Ascending aorta (tissue), 2 donors: ENCODE data around the gene TUBB4A. TPM values are rescaled to one million over a fixed set of nuclear protein-coding genes. Genes with fewer than 3 reads are reported as not detected.

Experiments
- DNase-seq, 2 donors: peaks; one replicate each; pipeline ENCODE4 v3.0.0-alpha.2; 2019; ENCODE audit warnings: low spot score in 2 of 2
- H3K27ac ChIP-seq, 2 donors: fragments of 200-600 bp; sonication (generic); one replicate each; pipeline ENCODE4 v1.5.1; 2016 to 2017; ENCODE audit warnings: mild to moderate bottlenecking in 1 of 2
- H3K27me3 ChIP-seq: fragments of 200-600 bp; sonication (generic); one replicate; pipeline ENCODE4 v1.5.1; 2017
- H3K36me3 ChIP-seq, 2 donors: fragments of 200-600 bp; sonication (generic); one replicate each; pipeline ENCODE4 v1.5.1; 2016
- H3K4me1 ChIP-seq, 2 donors: fragments of 200-600 bp; sonication (generic); one replicate each; pipeline ENCODE4 v1.5.1; 2016 to 2017; ENCODE audit warnings: mild to moderate bottlenecking in 1 of 2
- H3K4me3 ChIP-seq, 2 donors: fragments of 200-600 bp; sonication (generic); one replicate each; pipeline ENCODE4 v1.5.1; 2016 to 2017; ENCODE audit warnings: mild to moderate bottlenecking in 1 of 2
- H3K9me3 ChIP-seq, 2 donors: fragments of 200-600 bp; sonication (generic); one replicate each; pipeline ENCODE4 v1.5.1; 2016
- CTCF ChIP-seq, 3 experiments: fragments of 200-600 bp in 2 of 3; fragments of 450-650 bp in 1 of 3; sonication (generic) in 2 of 3; IDR thresholded peaks; one replicate each; pipeline ENCODE4 v1.5.1; 2016 to 2019; ENCODE audit warnings: antibody characterized with exemption in 3 of 3, mild to moderate bottlenecking in 1 of 3, moderate library complexity in 1 of 3
- intact Hi-C: fragments of 100-400 bp; cut with DNase I; formaldehyde crosslinking; loops from one replicate; pipeline ENCODE4 v1.15.1; 2023
- total RNA-seq: library from RNA; depleted of rRNA; stranded (reverse); fragments of >200 nt; gene quantifications from one replicate; pipeline ENCODE4 v1.1.0, GENCODE V29; 2016

Gene TUBB4A
- total RNA-seq, 1 donor from 2014 or later, result 0.75 TPM

- Histone ChIP-seq H3K4me1 (peaks cover 0 to 4% of the 10 kb centered on the region in 2 donors), H3K36me3 (peaks cover 15 to 25% of the 10 kb centered on the region in 2 donors), H3K4me3 (peak overlapping the region; percentile 72 to 79), H3K9me3 (peaks cover 0 to 4% of the 10 kb centered on the region in 2 donors), H3K27me3 (no peaks in the 10 kb centered on the region), H3K27ac (peak overlapping the region; percentile 29 to 40)
- DNase-seq, result no peak
- intact Hi-C loops, result loop anchor here (2.0 kb wide), 1 partner anchor 66 kb away; the partner anchor contains the start of gene GTF2F1
- no peak for TF ChIP-seq CTCF (IDR thresholded peaks at IDR 0.05)
These were observed 43.3 kb downstream of the TUBB4A start for GRCh38 chr19:6458695-6459261.

- Histone ChIP-seq H3K4me3 (peak overlapping the region; percentile 72 to 79), H3K27me3 (no peaks in the 10 kb centered on the region)
- intact Hi-C loops, result loop anchor here (2.0 kb wide), 1 partner anchor 65 kb away; the partner anchor contains the start of gene GTF2F1
These were observed 44.0 kb downstream of the TUBB4A start for GRCh38 chr19:6457958-6458694.

GRCh38 chr19:6455924-6456323 is 46.2 kb downstream of the TUBB4A start:
- no peak for TF ChIP-seq CTCF (IDR thresholded peaks at IDR 0.05)
- peaks cover 0 to 3% of the 10 kb centered on the region in 2 donors for H3K4me1 ChIP-seq
- peaks cover 28 to 49% of the 10 kb centered on the region in 2 donors for H3K36me3 ChIP-seq
- peaks cover 0 to 5% of the 10 kb centered on the region in 2 donors for H3K9me3 ChIP-seq
- H3K27ac ChIP-seq, result no peak overlapping the region
- intact Hi-C loops, result no loop called here
- DNase-seq, result no peak
- no peak overlapping the region for H3K4me3 ChIP-seq
- no peaks in the 10 kb centered on the region for H3K27me3 ChIP-seq

More at GRCh38 chr19:6457958-6458694, 44.0 kb downstream of the TUBB4A start:
- no peak for TF ChIP-seq CTCF (IDR thresholded peaks at IDR 0.05)
- no peak for DNase-seq
- peaks cover 0 to 4% of the 10 kb centered on the region in 2 donors for H3K4me1 ChIP-seq
- H3K36me3 ChIP-seq, result peaks cover 21 to 31% of the 10 kb centered on the region in 2 donors
- H3K27ac ChIP-seq, result peak overlapping the region in 1 of 2 donors; percentile 40
- H3K9me3 ChIP-seq, result peaks cover 0 to 5% of the 10 kb centered on the region in 2 donors

GRCh38 chr19:6453951-6454565 is 48.1 kb downstream of the TUBB4A start:
- Histone ChIP-seq H3K9me3 (peaks cover 0 to 5% of the 10 kb centered on the region in 2 donors), H3K27ac (no peak overlapping the region), H3K27me3 (no peaks in the 10 kb centered on the region), H3K36me3 (peaks cover 28 to 54% of the 10 kb centered on the region in 2 donors), H3K4me3 (no peak overlapping the region), H3K4me1 (no peaks in the 10 kb centered on the region)
- no peak for DNase-seq
- intact Hi-C loops, result no loop called here
- TF ChIP-seq CTCF (IDR thresholded peaks at IDR 0.05), result no peak

GRCh38 chr19:6452899-6453298 is 49.2 kb downstream of the TUBB4A start:
- no peaks in the 10 kb centered on the region for H3K27me3 ChIP-seq
- H3K36me3 ChIP-seq, result peaks cover 28 to 54% of the 10 kb centered on the region in 2 donors
- DNase-seq, result no peak
- TF ChIP-seq CTCF (IDR thresholded peaks at IDR 0.05), result no peak
- peaks cover 0 to 5% of the 10 kb centered on the region in 2 donors for H3K9me3 ChIP-seq
- H3K27ac ChIP-seq, result no peak overlapping the region
- H3K4me1 ChIP-seq, result no peaks in the 10 kb centered on the region
- intact Hi-C loops, result no loop called here
- no peak overlapping the region for H3K4me3 ChIP-seq
